NB4 (cell line): ENCODE measurements around the gene CATSPER4.

Experiments
- MYC ChIP-seq: IDR thresholded peaks from 2 replicates; pipeline ENCODE4 v1.6.1; 2011; ENCODE audit warnings: low read depth, low read length
- POLR2A ChIP-seq: IDR thresholded peaks from 2 replicates; pipeline ENCODE4 v1.6.1; 2011; ENCODE audit warnings: mild to moderate bottlenecking; ENCODE audit not compliant: insufficient read length; ENCODE audit errors: extremely low read depth
- TF ChIP-seq, protein P1 (sequence below): IDR thresholded peaks from 2 replicates; pipeline ENCODE4 v1.6.1; 2011; ENCODE audit warnings: low read depth, low read length
- TF ChIP-seq, protein P2 (sequence below): IDR thresholded peaks from one replicate; pipeline ENCODE4 v1.5.1; 2012; ENCODE audit warnings: low read depth, low read length

DNA sequence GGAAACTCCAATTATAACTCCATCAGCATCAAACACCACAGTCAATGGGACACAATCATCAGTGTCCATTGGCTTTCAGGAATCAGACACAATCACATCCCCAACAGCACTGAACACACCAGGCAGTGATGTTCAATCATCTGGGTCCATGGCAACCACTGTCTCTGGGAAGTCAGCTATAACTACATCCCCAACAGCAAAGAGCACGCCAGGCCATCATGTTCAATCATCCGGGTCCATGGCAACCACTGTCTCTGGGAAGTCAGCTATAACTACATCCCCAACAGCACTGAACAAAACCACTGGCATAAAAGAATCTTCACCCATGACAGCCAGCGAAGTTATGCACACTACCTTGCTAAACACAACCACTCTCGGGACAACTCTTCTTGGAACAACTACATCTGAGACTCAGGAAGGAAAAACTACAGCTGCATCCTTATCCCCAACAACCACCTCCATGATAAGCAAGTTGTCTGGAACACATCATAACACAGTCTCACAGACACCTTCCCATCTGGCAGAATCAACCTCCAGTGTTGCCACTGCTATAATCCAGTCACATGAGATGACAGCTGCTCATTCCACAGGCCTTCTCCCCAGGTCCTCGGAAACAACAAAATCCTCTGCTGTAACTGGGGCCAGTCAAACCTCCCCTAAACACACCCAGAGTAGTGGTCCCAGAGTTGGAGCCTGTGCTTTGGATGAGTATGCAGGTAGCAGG, 19.9 kb downstream of the CATSPER4 start:
- TF ChIP-seq, protein P1, sequence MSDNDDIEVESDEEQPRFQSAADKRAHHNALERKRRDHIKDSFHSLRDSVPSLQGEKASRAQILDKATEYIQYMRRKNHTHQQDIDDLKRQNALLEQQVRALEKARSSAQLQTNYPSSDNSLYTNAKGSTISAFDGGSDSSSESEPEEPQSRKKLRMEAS: no peak
- TF ChIP-seq, protein P2, sequence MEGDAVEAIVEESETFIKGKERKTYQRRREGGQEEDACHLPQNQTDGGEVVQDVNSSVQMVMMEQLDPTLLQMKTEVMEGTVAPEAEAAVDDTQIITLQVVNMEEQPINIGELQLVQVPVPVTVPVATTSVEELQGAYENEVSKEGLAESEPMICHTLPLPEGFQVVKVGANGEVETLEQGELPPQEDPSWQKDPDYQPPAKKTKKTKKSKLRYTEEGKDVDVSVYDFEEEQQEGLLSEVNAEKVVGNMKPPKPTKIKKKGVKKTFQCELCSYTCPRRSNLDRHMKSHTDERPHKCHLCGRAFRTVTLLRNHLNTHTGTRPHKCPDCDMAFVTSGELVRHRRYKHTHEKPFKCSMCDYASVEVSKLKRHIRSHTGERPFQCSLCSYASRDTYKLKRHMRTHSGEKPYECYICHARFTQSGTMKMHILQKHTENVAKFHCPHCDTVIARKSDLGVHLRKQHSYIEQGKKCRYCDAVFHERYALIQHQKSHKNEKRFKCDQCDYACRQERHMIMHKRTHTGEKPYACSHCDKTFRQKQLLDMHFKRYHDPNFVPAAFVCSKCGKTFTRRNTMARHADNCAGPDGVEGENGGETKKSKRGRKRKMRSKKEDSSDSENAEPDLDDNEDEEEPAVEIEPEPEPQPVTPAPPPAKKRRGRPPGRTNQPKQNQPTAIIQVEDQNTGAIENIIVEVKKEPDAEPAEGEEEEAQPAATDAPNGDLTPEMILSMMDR: no peak
- TF ChIP-seq POLR2A (no peak), MYC (no peak)
